ENCODE data around the gene CLSTN1.

The CLSTN1 gene

DNA sequence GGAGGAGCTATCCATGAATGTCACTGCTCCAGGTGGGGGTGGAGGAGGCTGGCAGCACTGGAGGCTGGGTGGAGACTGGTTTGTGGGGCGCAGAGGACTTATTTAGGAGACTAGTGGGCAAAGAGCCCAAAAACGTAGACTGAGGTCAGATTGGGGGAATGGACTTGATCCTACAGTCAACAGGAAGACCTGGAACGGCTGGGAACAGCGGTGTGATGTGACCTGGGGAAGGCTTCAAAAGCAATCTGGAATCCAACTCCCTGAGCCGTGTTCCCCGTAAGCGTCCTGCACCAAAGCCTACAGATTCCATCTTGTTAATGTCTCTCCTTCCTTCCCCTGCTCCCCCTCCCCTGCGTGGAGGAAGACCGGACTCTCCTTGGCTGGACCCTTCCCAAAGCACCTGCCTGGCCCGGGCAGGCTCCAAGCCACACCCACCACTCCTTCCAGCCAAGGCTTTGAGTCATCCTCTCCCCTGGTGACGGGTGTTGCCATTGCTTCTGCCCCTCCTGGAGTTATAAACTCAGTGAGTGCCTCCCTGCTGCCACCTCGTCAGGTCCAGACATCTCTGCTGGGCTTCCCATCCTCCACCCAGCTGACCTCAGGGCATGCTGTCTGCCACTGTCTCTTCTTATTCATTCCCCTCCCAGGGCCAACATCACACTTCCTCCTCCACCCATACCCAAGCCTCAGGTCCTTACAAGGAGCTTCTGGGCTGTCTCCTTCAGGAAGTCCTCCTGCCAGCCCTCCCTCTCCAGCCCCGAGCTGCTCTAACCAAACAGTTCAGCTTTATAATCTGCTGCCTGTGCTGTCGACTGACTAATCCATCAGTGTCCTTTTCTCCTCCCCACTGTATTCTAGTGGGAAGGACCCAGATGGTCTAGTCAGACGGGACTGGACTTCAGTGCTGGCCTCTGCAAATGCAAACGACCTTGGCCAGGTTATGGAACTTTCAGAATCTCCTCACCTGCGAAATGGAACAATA, 1.6 kb upstream of the CLSTN1 start:
- peak overlapping the region; percentile 99 for H3K27ac ChIP-seq
- TF ChIP-seq, protein P1, sequence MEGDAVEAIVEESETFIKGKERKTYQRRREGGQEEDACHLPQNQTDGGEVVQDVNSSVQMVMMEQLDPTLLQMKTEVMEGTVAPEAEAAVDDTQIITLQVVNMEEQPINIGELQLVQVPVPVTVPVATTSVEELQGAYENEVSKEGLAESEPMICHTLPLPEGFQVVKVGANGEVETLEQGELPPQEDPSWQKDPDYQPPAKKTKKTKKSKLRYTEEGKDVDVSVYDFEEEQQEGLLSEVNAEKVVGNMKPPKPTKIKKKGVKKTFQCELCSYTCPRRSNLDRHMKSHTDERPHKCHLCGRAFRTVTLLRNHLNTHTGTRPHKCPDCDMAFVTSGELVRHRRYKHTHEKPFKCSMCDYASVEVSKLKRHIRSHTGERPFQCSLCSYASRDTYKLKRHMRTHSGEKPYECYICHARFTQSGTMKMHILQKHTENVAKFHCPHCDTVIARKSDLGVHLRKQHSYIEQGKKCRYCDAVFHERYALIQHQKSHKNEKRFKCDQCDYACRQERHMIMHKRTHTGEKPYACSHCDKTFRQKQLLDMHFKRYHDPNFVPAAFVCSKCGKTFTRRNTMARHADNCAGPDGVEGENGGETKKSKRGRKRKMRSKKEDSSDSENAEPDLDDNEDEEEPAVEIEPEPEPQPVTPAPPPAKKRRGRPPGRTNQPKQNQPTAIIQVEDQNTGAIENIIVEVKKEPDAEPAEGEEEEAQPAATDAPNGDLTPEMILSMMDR (conservative IDR thresholded peaks at IDR 0.05): no peak

DNA sequence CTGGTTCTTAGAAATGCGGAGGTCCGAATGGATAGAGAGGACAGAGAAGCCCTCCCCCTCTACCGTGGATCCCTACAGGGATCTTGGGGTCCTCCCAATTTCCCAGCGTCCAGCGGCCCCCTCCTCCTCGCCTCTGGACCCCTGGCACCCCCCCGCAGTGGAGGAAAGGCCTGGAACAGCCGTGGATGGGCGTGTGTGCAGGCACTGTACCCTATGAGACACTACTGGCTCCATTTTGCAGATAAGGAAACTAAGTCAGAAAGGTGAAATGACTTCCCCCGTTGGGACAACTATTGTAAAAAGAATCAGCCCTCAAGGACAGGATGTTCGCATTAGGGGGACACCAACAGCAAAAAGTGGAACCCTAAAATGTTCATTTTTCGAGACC, 931 bp upstream of the CLSTN1 start:
- peak overlapping the region; percentile 99 for H3K27ac ChIP-seq
- TF ChIP-seq, protein P1 (conservative IDR thresholded peaks at IDR 0.05): no peak

DNA sequence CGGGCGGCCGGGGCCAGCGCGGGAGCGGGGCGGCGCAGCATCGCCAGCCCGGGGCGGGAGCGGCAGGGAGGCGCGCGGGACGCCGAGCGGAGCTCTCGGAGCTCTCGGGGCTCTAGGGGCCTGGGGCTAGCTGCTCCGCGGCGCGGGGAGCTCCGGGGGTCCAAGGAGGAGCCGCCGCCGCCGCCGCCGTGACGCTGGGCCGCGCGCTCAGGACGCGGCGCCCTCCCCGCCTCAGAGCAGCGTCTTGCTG, 147 bp downstream of the CLSTN1 start:
- peak overlapping the region; percentile 99 for H3K27ac ChIP-seq

DNA sequence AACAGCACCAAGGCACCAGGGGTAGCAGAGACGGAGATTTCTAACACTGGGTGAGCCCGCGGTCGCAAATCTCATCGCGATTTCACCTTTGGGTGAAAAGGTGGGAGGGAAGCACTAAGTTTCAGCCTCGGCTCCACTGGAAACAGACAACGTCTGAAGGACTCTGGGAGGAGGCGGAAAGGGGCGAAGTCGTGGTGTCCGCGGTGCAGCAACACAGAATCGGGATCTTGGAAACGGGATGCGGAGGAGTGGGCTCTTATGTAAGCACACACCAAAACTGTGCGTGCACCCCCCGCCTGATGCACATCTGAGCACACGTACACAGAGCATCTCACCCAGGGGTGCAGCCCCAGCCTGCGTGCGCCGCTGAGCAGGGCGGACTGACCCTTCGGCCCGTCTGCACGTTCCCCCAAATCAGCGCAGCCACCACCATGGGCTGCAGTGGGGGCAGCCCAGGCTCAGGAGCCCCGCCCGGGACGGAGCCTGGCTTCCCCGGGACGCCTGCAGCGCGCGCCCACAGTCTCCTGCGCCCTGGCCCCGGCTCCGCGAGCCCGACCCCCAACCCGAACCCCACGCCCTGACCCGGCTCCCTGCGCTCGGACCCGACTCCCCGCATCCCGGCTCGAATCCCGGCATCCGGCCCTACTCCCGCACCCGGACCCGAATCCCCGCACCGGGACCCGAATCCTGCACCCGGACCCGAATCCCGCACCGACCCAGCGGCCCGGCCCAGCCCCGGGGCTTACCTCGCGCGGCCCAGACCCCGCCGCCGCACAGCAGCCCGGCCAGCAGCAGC, 670 bp downstream of the CLSTN1 start:
- TF ChIP-seq, protein P1 (conservative IDR thresholded peaks at IDR 0.05): no peak
- peak overlapping the region; percentile 99 for H3K27ac ChIP-seq

More for the DNA sequence above, 147 bp downstream of the CLSTN1 start:
- TF ChIP-seq, protein P1 (conservative IDR thresholded peaks at IDR 0.05): no peak

DNA sequence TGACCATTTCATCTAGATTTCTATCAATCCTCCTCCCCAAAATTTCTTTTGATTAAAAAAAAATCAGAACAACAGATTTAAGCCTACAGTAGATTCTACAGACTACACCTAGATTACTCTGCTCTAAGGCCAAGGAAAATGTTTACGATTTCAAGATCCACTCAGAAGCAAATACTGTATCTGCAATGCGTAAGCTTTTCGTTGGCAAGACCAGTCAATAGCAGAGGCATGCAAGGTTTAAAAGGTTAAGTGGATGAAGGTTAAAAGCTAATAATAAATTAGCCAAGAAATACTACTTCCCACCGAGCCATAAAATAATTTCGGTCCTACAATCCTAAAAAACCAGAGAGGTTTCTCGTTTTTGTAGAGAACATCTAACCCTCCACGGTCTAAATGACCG, 1.3 kb downstream of the CLSTN1 start:
- H3K27ac ChIP-seq: peak overlapping the region; percentile 99
- TF ChIP-seq, protein P1 (conservative IDR thresholded peaks at IDR 0.05): no peak

DNA sequence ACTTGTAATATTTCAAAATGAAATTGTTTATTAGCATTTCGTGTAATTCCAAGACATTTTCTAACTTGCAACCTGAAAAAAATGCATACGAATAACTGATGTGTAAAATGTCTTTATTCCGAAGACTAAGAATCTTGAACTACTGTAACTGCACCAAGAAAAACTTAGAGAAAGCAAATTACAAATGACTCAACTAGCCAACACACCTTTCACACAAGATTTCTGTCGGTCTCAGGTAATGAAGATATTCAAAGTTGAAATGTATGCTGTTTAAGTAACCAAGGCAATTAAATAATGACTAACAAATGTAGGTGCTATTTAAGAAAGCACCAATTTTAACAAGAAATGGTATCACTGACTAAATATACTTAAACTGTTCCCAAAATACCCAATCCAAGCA, 2.1 kb downstream of the CLSTN1 start:
- peak overlapping the region; percentile 99 for H3K27ac ChIP-seq
- TF ChIP-seq, protein P1 (conservative IDR thresholded peaks at IDR 0.05): no peak

DNA sequence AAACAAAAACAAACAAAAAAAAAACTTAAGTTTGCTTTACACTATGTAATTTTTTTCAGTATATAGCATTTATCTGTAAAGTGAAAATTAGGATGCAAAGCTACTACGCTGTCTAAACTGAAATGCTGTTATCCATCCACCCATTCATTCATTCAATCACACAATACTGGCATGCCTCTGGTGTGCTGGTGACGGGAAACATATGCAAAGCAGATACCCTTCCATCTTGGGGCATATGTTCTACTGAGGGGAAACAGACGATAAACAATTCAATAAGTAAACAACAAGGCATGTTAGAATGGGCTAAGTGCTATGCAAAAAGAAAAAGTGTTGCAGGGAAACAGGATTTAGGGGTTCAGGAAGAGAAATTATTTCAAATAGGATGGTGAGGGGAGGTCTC, 3.2 kb downstream of the CLSTN1 start:
- TF ChIP-seq, protein P1 (conservative IDR thresholded peaks at IDR 0.05): no peak
- H3K27ac ChIP-seq: no peak overlapping the region; the same call in 1 of the 2 replicates

Measured in VCaP (cell line).